Skin of body (tissue), 2 donors: ENCODE results near the gene UBE2S. TPM values are rescaled to one million over a fixed set of nuclear protein-coding genes. Genes with fewer than 3 reads are reported as not detected.
A peak's percentile ranks its signal among the peaks of the same experiment; 100 is the strongest.
"Not testable (repeated sequence)": the region's sequence is repeated elsewhere in the genome, so short reads cannot be mapped to it uniquely, and the experiment has no call there.

ENCODE experiments used
- DNase-seq: peaks from one replicate; lab custom pipeline; 2025; lab: John Stamatoyannopoulos, UW
- total RNA-seq: library from RNA; depleted of rRNA; stranded (reverse); fragments of >200 nt; gene quantifications from one replicate; pipeline ENCODE4 v1.2.3, GENCODE V29; 2014

UBE2S gene
- total RNA-seq, 1 donor from 2014 or later, result 25.4 TPM

DNA sequence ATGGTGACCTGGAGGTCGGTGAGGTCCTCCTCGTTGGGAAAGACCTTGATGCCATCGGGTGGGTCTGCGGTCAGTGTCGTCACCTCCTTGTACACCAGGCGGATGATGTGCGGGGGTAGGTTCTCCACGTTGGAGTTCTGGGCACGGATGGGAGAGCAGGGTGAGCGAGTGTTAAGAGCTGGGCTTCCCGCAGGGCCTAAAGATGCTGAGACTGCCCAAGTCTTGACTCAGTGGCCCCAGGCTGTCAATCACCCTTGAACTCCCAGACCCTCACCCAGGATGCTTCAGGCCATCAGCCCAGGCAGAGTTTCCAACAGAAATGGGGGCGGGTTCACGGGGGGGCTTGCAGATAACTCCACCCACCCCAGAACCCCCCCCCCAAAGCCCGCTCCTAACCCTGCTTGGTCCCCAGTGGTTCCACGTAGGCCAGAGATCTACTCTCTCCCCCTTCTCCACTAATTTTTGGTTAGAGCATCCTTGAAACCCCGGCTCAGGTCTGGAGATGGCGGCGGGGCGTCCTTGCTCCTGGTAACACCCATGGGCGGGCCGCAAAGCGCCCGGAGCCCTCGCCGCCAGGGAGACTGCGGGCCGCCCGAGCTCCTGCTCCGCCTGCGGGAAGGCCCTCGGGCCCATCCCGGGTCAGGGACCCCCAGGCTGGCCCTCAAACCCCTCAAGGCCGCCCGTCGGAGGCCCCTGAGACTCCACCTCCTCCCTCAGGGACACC is 600 bp downstream of the UBE2S start:
- DNase-seq, result no peak

GRCh38 chr19:55406091-55406825 is 1.3 kb downstream of the UBE2S start:
- no peak for DNase-seq

- DNase-seq, result no peak
These were observed 1.9 kb downstream of the UBE2S start for GRCh38 chr19:55405638-55406037.

GRCh38 chr19:55402509-55402908 is 5.1 kb downstream of the UBE2S start:
- no peak for DNase-seq

- not testable (repeated sequence) for DNase-seq
These were observed 6.2 kb downstream of the UBE2S start for GRCh38 chr19:55401390-55401789.

- no peak for DNase-seq
These were observed 7.1 kb downstream of the UBE2S start for GRCh38 chr19:55400281-55401087.

- DNase-seq, result no peak
These were observed 9.2 kb downstream of the UBE2S start for GRCh38 chr19:55398200-55398925.

GRCh38 chr19:55392820-55393761 is 14.5 kb downstream of the UBE2S start:
- no peak for DNase-seq

DNA sequence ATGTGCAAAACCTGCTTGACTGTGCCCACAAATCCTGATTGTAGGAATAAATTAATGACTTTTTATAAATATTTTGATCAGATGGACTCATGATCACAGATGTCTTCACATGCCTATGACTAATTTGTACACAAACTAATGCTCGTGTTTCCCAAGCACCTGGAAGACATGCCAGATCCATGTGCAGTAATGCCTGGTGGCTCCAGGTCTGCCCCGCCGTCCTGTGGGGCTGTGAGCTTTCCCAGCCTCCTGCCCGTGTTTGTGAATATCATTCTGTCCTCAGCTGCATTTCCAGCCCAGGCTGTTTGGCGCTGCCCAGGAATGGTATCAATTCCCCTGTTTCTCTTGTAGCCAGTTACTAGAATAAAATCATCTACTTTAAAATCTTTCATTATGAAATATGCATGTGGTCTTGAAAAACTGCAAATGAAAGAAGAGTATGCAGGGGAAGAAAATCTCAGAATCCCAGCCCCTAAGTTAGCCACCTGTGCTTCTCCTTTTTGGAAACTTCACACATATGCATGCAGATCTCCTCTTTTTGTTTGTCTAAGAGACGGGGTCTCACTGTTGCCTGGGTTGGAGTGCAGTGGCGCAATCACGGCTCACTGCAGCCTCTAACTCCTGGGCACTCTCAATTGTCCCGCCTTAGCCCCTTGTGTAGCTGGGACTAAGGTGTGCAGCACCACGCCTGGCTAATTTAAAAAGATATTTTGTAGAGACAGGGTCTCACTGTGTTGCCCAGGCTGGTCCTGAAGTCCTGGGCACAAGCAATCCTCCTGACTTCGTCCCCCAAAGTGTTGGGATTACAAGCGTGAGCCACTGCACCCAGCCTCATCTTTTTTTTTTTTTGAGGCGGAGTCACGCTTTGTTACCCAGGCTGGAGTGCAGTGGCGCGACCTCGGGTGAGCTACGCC is 15.6 kb downstream of the UBE2S start:
- DNase-seq, result no peak

DNA sequence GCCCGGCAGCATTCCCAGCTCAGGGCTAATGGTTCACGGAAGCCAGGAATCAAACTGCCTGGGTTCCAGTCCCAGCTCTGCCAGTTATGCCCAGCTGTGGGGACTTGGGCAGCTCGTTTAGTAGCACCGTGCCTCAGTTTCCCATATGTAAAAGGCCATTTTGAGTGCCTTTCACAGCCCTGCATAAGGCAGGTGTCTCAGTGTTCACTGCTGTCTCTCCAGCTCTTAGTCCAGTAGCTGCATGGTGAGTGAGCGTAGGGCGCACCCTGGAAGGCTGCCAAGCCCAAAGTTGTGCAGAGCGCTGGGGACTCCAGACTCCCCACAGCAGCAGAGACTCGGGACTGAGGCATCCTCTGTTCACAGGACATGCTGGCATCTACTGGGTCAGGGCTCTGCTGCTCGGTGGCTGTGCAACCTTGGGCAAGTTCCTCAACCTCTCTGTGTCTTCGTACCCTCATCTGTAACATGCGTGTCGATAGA is 16.4 kb downstream of the UBE2S start:
- DNase-seq, result no peak

GRCh38 chr19:55390461-55390880 is 17.1 kb downstream of the UBE2S start:
- DNase-seq, result no peak

DNA sequence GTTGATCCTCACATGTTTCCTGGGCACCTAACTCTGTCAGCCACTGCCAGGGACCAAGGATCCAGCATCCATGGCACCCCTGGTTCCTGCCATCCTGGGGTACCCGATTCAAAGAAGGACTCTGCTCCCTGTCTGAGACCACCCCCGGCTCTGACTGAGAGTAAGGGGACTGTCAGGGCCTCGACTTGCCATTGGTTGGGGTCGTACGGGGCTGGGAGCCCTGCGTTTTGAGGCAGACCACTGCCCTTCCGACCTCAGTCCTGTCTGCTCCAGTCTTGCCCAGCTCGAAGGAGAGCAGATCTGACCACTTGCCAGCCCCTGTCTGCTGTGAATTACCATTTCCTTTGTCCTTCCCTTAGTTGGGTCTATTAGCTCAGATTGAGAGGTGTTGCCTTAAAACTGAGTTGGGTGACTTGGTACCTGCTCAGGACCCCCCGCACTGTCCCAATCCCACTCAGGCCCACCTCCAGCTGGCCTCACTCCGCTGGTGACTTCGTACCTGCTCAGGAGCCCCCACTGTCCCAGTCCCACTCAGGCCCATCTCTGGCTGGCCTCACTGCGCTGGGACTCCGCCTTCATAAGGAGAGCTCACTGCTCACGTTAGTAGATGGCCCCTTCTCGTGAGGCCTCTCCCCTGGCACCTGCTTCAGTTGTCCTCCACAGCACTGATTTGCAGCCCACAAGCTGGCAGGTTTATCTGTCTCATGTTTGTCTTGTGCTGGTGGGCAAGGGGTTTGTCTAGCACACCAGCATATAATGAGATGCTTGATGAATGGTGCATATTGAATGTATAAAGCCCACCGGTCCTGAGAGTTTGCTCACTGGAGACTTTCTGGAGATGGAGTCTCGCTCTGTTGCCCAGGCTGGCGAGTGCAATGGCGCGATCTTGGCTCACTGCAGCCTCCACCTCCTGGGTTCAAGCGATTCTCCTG is 17.9 kb downstream of the UBE2S start:
- DNase-seq, result no peak

DNA sequence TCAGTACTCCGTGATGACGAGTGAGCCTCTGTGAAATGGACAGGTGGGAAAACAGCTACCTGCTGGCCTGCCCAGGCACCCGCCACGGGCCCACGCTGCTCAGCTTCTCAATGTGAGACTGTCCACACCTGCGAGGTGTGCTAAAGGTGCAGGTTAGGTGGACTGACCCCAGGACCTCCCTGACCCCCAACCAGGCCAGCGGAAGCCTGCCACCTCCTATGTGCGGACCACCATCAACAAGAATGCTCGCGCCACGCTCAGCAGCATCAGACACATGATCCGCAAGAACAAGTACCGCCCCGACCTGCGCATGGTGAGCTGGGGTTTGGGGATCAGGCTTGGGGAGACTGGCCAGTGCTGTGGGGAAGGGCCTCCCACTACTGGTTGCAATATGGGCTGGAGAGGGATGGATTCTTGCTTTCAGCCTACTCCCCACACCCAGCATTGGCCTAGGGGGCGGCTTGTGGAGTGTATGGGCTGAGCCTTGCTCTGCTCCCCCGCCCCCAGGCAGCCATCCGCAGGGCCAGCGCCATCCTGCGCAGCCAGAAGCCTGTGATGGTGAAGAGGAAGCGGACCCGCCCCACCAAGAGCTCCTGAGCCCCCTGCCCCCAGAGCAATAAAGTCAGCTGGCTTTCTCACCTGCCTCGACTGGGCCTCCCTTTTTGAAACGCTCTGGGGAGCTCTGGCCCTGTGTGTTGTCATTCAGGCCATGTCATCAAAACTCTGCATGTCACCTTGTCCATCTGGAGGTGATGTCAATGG is 19.7 kb downstream of the UBE2S start:
- no peak for DNase-seq

GRCh38 chr19:55386493-55386971 is 21.1 kb downstream of the UBE2S start:
- DNase-seq, result no peak

DNA sequence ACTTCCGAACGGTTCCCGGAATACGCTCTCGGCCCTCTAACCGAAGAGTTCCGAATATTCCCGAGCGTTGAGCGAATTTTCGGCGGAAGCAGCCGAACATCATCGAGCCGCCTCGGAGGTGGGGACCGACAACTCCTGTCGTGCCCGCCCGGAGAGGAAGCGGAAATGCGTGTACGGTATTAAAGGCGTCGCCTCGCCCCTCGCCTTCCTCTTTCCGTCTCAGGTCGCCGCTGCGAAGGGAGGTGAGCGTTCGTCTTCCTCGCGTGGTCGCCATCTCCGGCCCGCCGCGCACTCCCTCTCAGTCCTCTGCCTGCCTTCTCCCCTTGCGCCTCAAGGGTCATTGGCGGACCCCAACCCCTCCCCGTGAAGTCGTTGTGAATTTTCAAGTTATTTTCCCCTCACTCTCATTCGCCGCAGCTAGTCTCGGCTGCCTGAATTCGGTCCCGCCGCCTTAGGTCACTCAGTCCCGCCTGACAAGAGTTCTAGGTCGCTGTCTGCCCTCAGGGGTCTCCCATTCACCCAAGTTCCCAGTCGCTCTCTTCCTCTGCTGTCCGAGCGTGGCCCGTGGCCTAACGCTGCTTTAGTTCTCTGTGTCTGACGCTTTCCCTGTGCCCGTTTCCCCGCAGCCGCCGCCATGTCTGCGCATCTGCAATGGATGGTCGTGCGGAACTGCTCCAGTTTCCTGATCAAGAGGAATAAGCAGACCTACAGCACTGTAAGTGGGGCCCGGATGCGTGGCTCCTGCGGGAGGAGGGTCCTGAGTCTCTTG is 21.7 kb downstream of the UBE2S start, which contains the start of gene RPL28:
Gene RPL28 (plus strand): TSS at position 209 of the 769 bp plus-strand sequence. CDS start 426 bp downstream, at position 635.
- peak; percentile 99 for DNase-seq
